Gastrocnemius medialis (tissue), 4 donors: Measurements from ENCODE around the gene PPP1R16B. TPM values are rescaled to one million over a fixed set of nuclear protein-coding genes. Genes with fewer than 3 reads are reported as not detected.
"Not testable (repeated sequence)": the region's sequence is repeated elsewhere in the genome, so short reads cannot be mapped to it uniquely, and the experiment has no call there.

Experiments used
- ATAC-seq, 2 donors: fragments of 150-250 bp; one replicate each; pipeline ENCODE4 v1.9.1; 2016
- DNase-seq, 2 donors: peaks; one replicate each; pipeline ENCODE4 v3.0.0-alpha.2; 2019
- H3K27ac ChIP-seq, 4 donors: fragments of 200-600 bp; sonication (generic); 1 replicate in 1 of 4; 2 replicates in 3 of 4; pipeline ENCODE4 v1.5.1; 2016 to 2018; ENCODE audit warnings: mild to moderate bottlenecking in 2 of 4, moderate library complexity in 1 of 4
- H3K27me3 ChIP-seq, 3 donors: fragments of 200-600 bp; sonication (generic) in 2 of 3; 1 replicate in 1 of 3; 2 replicates in 2 of 3; pipeline versions ENCODE4 v1.5.1 to v1.6.0; 2016 to 2019; ENCODE audit warnings: mild to moderate bottlenecking in 1 of 3, moderate library complexity in 1 of 3
- H3K36me3 ChIP-seq, 2 donors: fragments of 200-600 bp; sonication (generic) in 1 of 2; one replicate each; pipeline ENCODE4 v1.5.1; 2017 to 2018
- H3K4me1 ChIP-seq, 2 donors: fragments of 200-600 bp; sonication (generic) in 1 of 2; one replicate each; pipeline ENCODE4 v1.5.1; 2016 to 2017; ENCODE audit warnings: mild to moderate bottlenecking in 2 of 2
- H3K4me3 ChIP-seq, 4 donors: fragments of 200-600 bp; sonication (generic) in 3 of 4; 1 replicate in 1 of 4; 2 replicates in 3 of 4; pipeline ENCODE4 v1.5.1; 2016 to 2019; ENCODE audit warnings: mild to moderate bottlenecking in 2 of 4
- H3K9me3 ChIP-seq, 3 donors: fragments of 200-600 bp; sonication (generic) in 2 of 3; 1 replicate in 1 of 3; 2 replicates in 2 of 3; pipeline ENCODE4 v1.5.1; 2016 to 2019
- CTCF ChIP-seq, 5 experiments: fragments of 450-650 bp in 3 of 5; fragments of 200-600 bp in 2 of 5; sonication (generic) in 2 of 5; IDR thresholded peaks in 4 of 5; conservative IDR thresholded peaks in 1 of 5; 1 replicate in 4 of 5; 2 replicates in 1 of 5; pipeline ENCODE4 v1.5.1; 2016 to 2019; ENCODE audit warnings: antibody characterized with exemption in 5 of 5, mild to moderate bottlenecking in 3 of 5, moderate library complexity in 3 of 5
- POLR2A ChIP-seq, 2 donors: fragments of 450-650 bp; IDR thresholded peaks; one replicate each; pipeline ENCODE4 v1.6.1; 2017; ENCODE audit warnings: antibody characterized with exemption in 2 of 2, mild to moderate bottlenecking in 2 of 2, moderate library complexity in 2 of 2
- in situ Hi-C, 4 donors: fragments of 200-750 bp; cut with MboI; loops; one replicate each; pipeline versions ENCODE4 v1.15.0 to v1.8.0; 2017; ENCODE audit warnings: low sequenced_read_pairs in 4 of 4
- intact Hi-C: fragments of 100-400 bp; cut with DNase I; formaldehyde crosslinking; loops from one replicate; pipeline ENCODE4 v1.15.1; 2023; ENCODE audit warnings: low total_unique reads
- total RNA-seq, 4 donors: library from RNA; depleted of rRNA; stranded (reverse); fragments of >200 nt; gene quantifications; one replicate each; pipeline versions ENCODE4 v1.1.0 to v1.2.3, GENCODE V29; 2016

PPP1R16B gene
- total RNA-seq, 4 donors from 2014 or later: 0.16 to 2.4 (median 0.59) TPM

- intact Hi-C loops: no loop called here
- Histone ChIP-seq H3K27ac (no peak overlapping the region), H3K9me3 (no peaks in the 10 kb centered on the region), H3K36me3 (no peaks in the 10 kb centered on the region), H3K4me3 (no peak overlapping the region), H3K27me3 (no peaks in the 10 kb centered on the region), H3K4me1 (no peaks in the 10 kb centered on the region)
- in situ Hi-C loops: no loop called here
- no peak for TF ChIP-seq CTCF (IDR thresholded peaks at IDR 0.05 in 4 of 5, conservative IDR thresholded peaks at IDR 0.05 in 1 of 5)
- no peak for TF ChIP-seq POLR2A (IDR thresholded peaks at IDR 0.05)
- ATAC-seq (no peak), DNase-seq (no peak)
Observed at GRCh38 chr20:38791940-38792339, 13.6 kb upstream of the PPP1R16B start.

GRCh38 chr20:38794057-38794456 lies 11.4 kb upstream of the PPP1R16B start:
- in situ Hi-C loops, H3K36me3 ChIP-seq, H3K4me1 ChIP-seq, DNase-seq, H3K9me3 ChIP-seq, H3K4me3 ChIP-seq, intact Hi-C loops, H3K27ac ChIP-seq, H3K27me3 ChIP-seq, ATAC-seq: not testable (repeated sequence)

- no peaks in the 10 kb centered on the region for H3K27me3 ChIP-seq
- ATAC-seq (no peak), DNase-seq (no peak)
- no peaks in the 10 kb centered on the region for H3K4me1 ChIP-seq
- in situ Hi-C loops (no loop called here), intact Hi-C loops (no loop called here)
- no peaks in the 10 kb centered on the region for H3K36me3 ChIP-seq
- TF ChIP-seq CTCF (IDR thresholded peaks at IDR 0.05 in 4 of 5, conservative IDR thresholded peaks at IDR 0.05 in 1 of 5) (no peak), POLR2A (IDR thresholded peaks at IDR 0.05) (no peak)
- H3K9me3 ChIP-seq: no peaks in the 10 kb centered on the region
- H3K27ac ChIP-seq: peak overlapping the region in 3 of 4 donors; percentile 46 to 60 (median 55)
- no peak overlapping the region for H3K4me3 ChIP-seq
Observed at GRCh38 chr20:38798266-38798665, 7.2 kb upstream of the PPP1R16B start.

- Histone ChIP-seq H3K4me1 (no peaks in the 10 kb centered on the region), H3K27ac (peak overlapping the region in 3 of 4 donors; percentile 46 to 60 (median 55)), H3K9me3 (no peaks in the 10 kb centered on the region), H3K36me3 (no peaks in the 10 kb centered on the region), H3K27me3 (no peaks in the 10 kb centered on the region), H3K4me3 (no peak overlapping the region)
- no peak for DNase-seq
- ATAC-seq: peak; percentile 19 to 49
- TF ChIP-seq POLR2A (IDR thresholded peaks at IDR 0.05): no peak
- no peak for TF ChIP-seq CTCF (IDR thresholded peaks at IDR 0.05 in 4 of 5, conservative IDR thresholded peaks at IDR 0.05 in 1 of 5)
- intact Hi-C loops (no loop called here), in situ Hi-C loops (no loop called here)
Observed at GRCh38 chr20:38799203-38799602, 6.3 kb upstream of the PPP1R16B start.

GRCh38 chr20:38800882-38801281 lies 4.6 kb upstream of the PPP1R16B start:
- no peak for TF ChIP-seq CTCF (IDR thresholded peaks at IDR 0.05 in 4 of 5, conservative IDR thresholded peaks at IDR 0.05 in 1 of 5)
- TF ChIP-seq POLR2A (IDR thresholded peaks at IDR 0.05): no peak
- no peak for DNase-seq
- Histone ChIP-seq H3K27me3 (peaks cover 3 to 6% (median 5%) of the 10 kb centered on the region in 3 donors), H3K9me3 (no peaks in the 10 kb centered on the region), H3K4me1 (peaks cover 6% of the 10 kb centered on the region in 2 donors), H3K27ac (no peak overlapping the region), H3K4me3 (no peak overlapping the region), H3K36me3 (no peaks in the 10 kb centered on the region)
- ATAC-seq: no peak
- in situ Hi-C loops (no loop called here), intact Hi-C loops (no loop called here)
